IMR-90 (cell line): ENCODE measurements around the gene CYREN. TPM values are rescaled to one million over a fixed set of nuclear protein-coding genes. Genes with fewer than 3 reads are reported as not detected.

Experiments
- ATAC-seq: fragments of 200-7000 bp; cut with Tn5 transposase; 2 replicates; pipeline ENCODE4 v1.9.1; 2020; ENCODE audit warnings: low read depth, mild to moderate bottlenecking, moderate library complexity
- BruUV-seq: library from RNA; stranded (reverse); fragments of 400-500 nt; replicated peaks from 2 replicates; lab custom pipeline; 2021; lab: Mats Ljungman, UMichigan
- CTCF ChIA-PET: fragments of 300-600 bp; formaldehyde crosslinking; extraction: SDS; loops from one replicate; lab custom pipeline; 2021; ENCODE audit warnings: antibody characterized with exemption; lab: Yijun Ruan, JAX
- POLR2A ChIA-PET: fragments of 300-600 bp; sonication (Branson Sonifier 250); formaldehyde crosslinking; loops from one replicate; lab custom pipeline; 2022; ENCODE audit warnings: antibody characterized with exemption; ENCODE audit not compliant: unreplicated experiment; lab: Charles Lee
- DNase-seq: peaks from one replicate; pipeline ENCODE4 v3.0.0; 2013
- H2AFZ ChIP-seq: replicated peaks from 2 replicates; pipeline ENCODE3; 2013; ENCODE audit warnings: low read length, mild to moderate bottlenecking; ENCODE audit not compliant: poor library complexity
- H2AK5ac ChIP-seq: 2 replicates; pipeline ENCODE4 v1.6.1; 2013; ENCODE audit warnings: low read depth, low read length, inconsistent platforms
- H2AK9ac ChIP-seq: replicated peaks from 2 replicates; pipeline ENCODE3; 2013; ENCODE audit warnings: mild to moderate bottlenecking, low read depth, low read length, moderate library complexity; ENCODE audit not compliant: poor library complexity
- H2BK120ac ChIP-seq: 2 replicates; pipeline ENCODE4 v1.6.1; 2013; ENCODE audit warnings: low read depth, low read length, inconsistent platforms
- H2BK15ac ChIP-seq: 3 replicates; pipeline ENCODE4 v1.6.1; 2013; ENCODE audit warnings: low read depth, low read length, inconsistent platforms
- H2BK20ac ChIP-seq: 2 replicates; pipeline ENCODE4 v1.6.1; 2013; ENCODE audit warnings: low read depth, mild to moderate bottlenecking, inconsistent platforms, low read length, moderate library complexity
- H2BK5ac ChIP-seq: 2 replicates; pipeline ENCODE4 v1.6.1; 2013; ENCODE audit warnings: mild to moderate bottlenecking, low read depth, low read length, inconsistent platforms; ENCODE audit not compliant: poor library complexity, severe bottlenecking
- H3K14ac ChIP-seq: replicated peaks from 2 replicates; pipeline ENCODE4 v1.6.1; 2013; ENCODE audit warnings: low read depth, low read length, inconsistent platforms
- H3K18ac ChIP-seq: 2 replicates; pipeline ENCODE4 v1.6.1; 2013; ENCODE audit warnings: low read depth, low read length, control low read depth
- H3K23ac ChIP-seq: 2 replicates; pipeline ENCODE4 v1.6.1; 2013; ENCODE audit warnings: low read depth, low read length, inconsistent platforms
- H3K27ac ChIP-seq: 2 replicates; pipeline ENCODE4 v1.5.1; 2013; ENCODE audit warnings: mild to moderate bottlenecking, control low read depth, low read length; ENCODE audit not compliant: insufficient read depth
- H3K27me3 ChIP-seq: 2 replicates; pipeline ENCODE4 v1.6.1; 2013; ENCODE audit warnings: low read length; ENCODE audit not compliant: control insufficient read depth, insufficient read depth
- H3K36me3 ChIP-seq: 2 replicates; pipeline ENCODE4 v1.6.1; 2013; ENCODE audit warnings: low read length, mixed read lengths; ENCODE audit not compliant: control insufficient read depth, insufficient read depth
- H3K4ac ChIP-seq: 2 replicates; pipeline ENCODE4 v1.6.1; 2013; ENCODE audit warnings: low read depth, low read length, inconsistent platforms
- H3K4me1 ChIP-seq: 2 replicates; pipeline ENCODE4 v1.6.1; 2013; ENCODE audit warnings: low read length, mixed read lengths; ENCODE audit not compliant: control insufficient read depth, insufficient read depth
- H3K4me2 ChIP-seq: 2 replicates; pipeline ENCODE4 v1.6.1; 2013; ENCODE audit warnings: low read depth, mild to moderate bottlenecking, control low read depth, low read length, moderate library complexity
- H3K4me3 ChIP-seq: 2 replicates; pipeline ENCODE4 v1.5.1; 2013; ENCODE audit warnings: low read depth, mild to moderate bottlenecking, control low read depth, low read length, moderate library complexity; ENCODE audit not compliant: insufficient read depth
- H3K56ac ChIP-seq: 2 replicates; pipeline ENCODE4 v1.6.1; 2013; ENCODE audit warnings: low read length, inconsistent platforms; ENCODE audit not compliant: insufficient read depth; ENCODE audit errors: extremely low read depth
- H3K79me1 ChIP-seq, 2 experiments: 2 replicates each; pipeline ENCODE4 v1.6.1; 2013; ENCODE audit warnings: low read length in 2 of 2, inconsistent platforms in 1 of 2, low read depth in 1 of 2
- H3K9ac ChIP-seq: 2 replicates; pipeline ENCODE4 v1.6.1; 2013; ENCODE audit warnings: low read depth, low read length, control low read depth
- H3K9me1 ChIP-seq: 2 replicates; pipeline ENCODE4 v1.6.1; 2013; ENCODE audit warnings: low read length, inconsistent platforms; ENCODE audit not compliant: insufficient read depth
- H3K9me3 ChIP-seq: 2 replicates; pipeline ENCODE4 v1.6.1; 2013; ENCODE audit warnings: low read length; ENCODE audit not compliant: control insufficient read depth, insufficient read depth
- H4K20me1 ChIP-seq: 2 replicates; pipeline ENCODE4 v1.6.1; 2013; ENCODE audit warnings: low read length, inconsistent platforms; ENCODE audit not compliant: insufficient read depth
- H4K5ac ChIP-seq: 2 replicates; pipeline ENCODE4 v1.6.1; 2013; ENCODE audit warnings: mild to moderate bottlenecking, low read depth, low read length, control low read depth
- H4K8ac ChIP-seq, 2 experiments: 2 replicates each; pipeline ENCODE4 v1.6.1; 2013; ENCODE audit warnings: low read depth in 2 of 2, low read length in 2 of 2, control low read depth in 1 of 2, inconsistent platforms in 1 of 2
- H4K91ac ChIP-seq: 2 replicates; pipeline ENCODE4 v1.6.1; 2013; ENCODE audit warnings: low read depth, low read length, inconsistent platforms; ENCODE audit not compliant: insufficient read depth
- BHLHE40 ChIP-seq: fragments of 150-350 bp; IDR thresholded peaks from 2 replicates; pipeline ENCODE4 v1.6.1; 2016; ENCODE audit warnings: mild to moderate bottlenecking, low read depth, low read length
- CEBPB ChIP-seq: IDR thresholded peaks from 2 replicates; pipeline ENCODE4 v1.6.1; 2012; ENCODE audit warnings: low read depth, low read length, improper control_type of control experiment
- CHD1 ChIP-seq: IDR thresholded peaks from 2 replicates; pipeline ENCODE4 v1.6.1; 2012; ENCODE audit warnings: low read depth, low read length, improper control_type of control experiment
- FOS ChIP-seq: fragments of 150-350 bp; IDR thresholded peaks from 2 replicates; pipeline ENCODE4 v1.6.1; 2016; ENCODE audit warnings: low read depth, low read length
- MAFK ChIP-seq: IDR thresholded peaks from 2 replicates; pipeline ENCODE4 v1.6.1; 2012; ENCODE audit warnings: low read depth, low read length, improper control_type of control experiment
- MAZ ChIP-seq: IDR thresholded peaks from 2 replicates; pipeline ENCODE4 v1.6.1; 2012; ENCODE audit warnings: low read depth, mild to moderate bottlenecking, low read length, improper control_type of control experiment, moderate library complexity, borderline replicate concordance
- MXI1 ChIP-seq: IDR thresholded peaks from 2 replicates; pipeline ENCODE4 v1.6.1; 2012; ENCODE audit warnings: low read depth, mild to moderate bottlenecking, low read length, moderate library complexity, borderline replicate concordance
- NFE2L2 ChIP-seq: fragments of 150-350 bp; IDR thresholded peaks from 2 replicates; pipeline ENCODE4 v1.6.1; 2016; ENCODE audit warnings: low read depth, mild to moderate bottlenecking, low read length
- POLR2A ChIP-seq: IDR thresholded peaks from 2 replicates; pipeline ENCODE4 v1.6.1; 2012; ENCODE audit warnings: mild to moderate bottlenecking, low read depth, low read length
- RAD21 ChIP-seq: IDR thresholded peaks from 2 replicates; pipeline ENCODE4 v1.6.1; 2012; ENCODE audit warnings: low read length, improper control_type of control experiment
- RCOR1 ChIP-seq: IDR thresholded peaks from 2 replicates; pipeline ENCODE4 v1.6.1; 2012; ENCODE audit warnings: mild to moderate bottlenecking, low read length, improper control_type of control experiment; ENCODE audit not compliant: insufficient replicate concordance
- RFX5 ChIP-seq: IDR thresholded peaks from 2 replicates; pipeline ENCODE4 v1.8.0; 2012; ENCODE audit warnings: low read depth, mild to moderate bottlenecking, low read length, moderate library complexity
- SMC3 ChIP-seq: fragments of 150-350 bp; IDR thresholded peaks from 2 replicates; pipeline ENCODE4 v1.6.1; 2016; ENCODE audit warnings: low read depth, mild to moderate bottlenecking, antibody characterized with exemption, low read length, moderate library complexity
- WGBS, 2 experiments: methylation state at CpG; one replicate each; pipeline versions ENCODE4 v1.1.5 to v1.1.7; 2013; ENCODE audit warnings: missing lambda C conversion rate in 2 of 2; ENCODE audit not compliant: insufficient read length in 1 of 2; ENCODE audit errors: extremely low coverage in 2 of 2; 5-methylcytosine and 5-hydroxymethylcytosine counted together
- dilution Hi-C: fragments of 300-500 bp; cut with HindIII; formaldehyde crosslinking; loops from one replicate; pipeline ENCODE4 v1.14.3; 2018; ENCODE audit warnings: low sequenced_read_pairs; ENCODE audit not compliant: unreplicated experiment
- in situ Hi-C: fragments of 300-500 bp; cut with MboI; formaldehyde crosslinking; loops from 3 replicates; pipeline ENCODE4 v1.14.3; 2019; ENCODE audit warnings: low sequenced_read_pairs, inconsistent platforms, mixed read lengths
- intact Hi-C: fragments of 100-400 bp; cut with micrococcal nuclease; formaldehyde crosslinking; loops from 2 replicates; pipeline ENCODE4 v1.10.0; 2022
- polyA plus RNA-seq, 3 experiments: library from polyadenylated mRNA; depleted of rRNA; stranded (reverse); fragments of >200 nt; gene quantifications; 2 replicates each; pipeline ENCODE4 v1.2.3, GENCODE V29; 2012; ENCODE audit warnings: low replicate concordance in 1 of 3
- total RNA-seq: library from RNA; depleted of rRNA; stranded (reverse); fragments of >200 nt; gene quantifications from 2 replicates; pipeline ENCODE4 v1.2.3, GENCODE V29; 2012
- TF ChIP-seq, protein P1 (sequence below): fragments of 150-350 bp; IDR thresholded peaks from 2 replicates; pipeline ENCODE4 v1.6.1; 2017; ENCODE audit warnings: mild to moderate bottlenecking, antibody characterized with exemption, low read length, low read depth
- TF ChIP-seq, protein P2 (sequence below): fragments of 150-350 bp; IDR thresholded peaks from 2 replicates; pipeline ENCODE4 v1.6.1; 2016; ENCODE audit warnings: low read depth, mild to moderate bottlenecking, low read length, moderate library complexity, borderline replicate concordance
- TF ChIP-seq, protein P3 (sequence below): conservative IDR thresholded peaks from 2 replicates; pipeline ENCODE4 v1.5.1; 2012; ENCODE audit warnings: mild to moderate bottlenecking, low read depth, low read length, improper control_type of control experiment

Gene CYREN
- total and polyA plus RNA-seq, 2 of the 4 experiments (the other 2 are of a cell fraction), result 26.5 to 29.2 TPM

DNA sequence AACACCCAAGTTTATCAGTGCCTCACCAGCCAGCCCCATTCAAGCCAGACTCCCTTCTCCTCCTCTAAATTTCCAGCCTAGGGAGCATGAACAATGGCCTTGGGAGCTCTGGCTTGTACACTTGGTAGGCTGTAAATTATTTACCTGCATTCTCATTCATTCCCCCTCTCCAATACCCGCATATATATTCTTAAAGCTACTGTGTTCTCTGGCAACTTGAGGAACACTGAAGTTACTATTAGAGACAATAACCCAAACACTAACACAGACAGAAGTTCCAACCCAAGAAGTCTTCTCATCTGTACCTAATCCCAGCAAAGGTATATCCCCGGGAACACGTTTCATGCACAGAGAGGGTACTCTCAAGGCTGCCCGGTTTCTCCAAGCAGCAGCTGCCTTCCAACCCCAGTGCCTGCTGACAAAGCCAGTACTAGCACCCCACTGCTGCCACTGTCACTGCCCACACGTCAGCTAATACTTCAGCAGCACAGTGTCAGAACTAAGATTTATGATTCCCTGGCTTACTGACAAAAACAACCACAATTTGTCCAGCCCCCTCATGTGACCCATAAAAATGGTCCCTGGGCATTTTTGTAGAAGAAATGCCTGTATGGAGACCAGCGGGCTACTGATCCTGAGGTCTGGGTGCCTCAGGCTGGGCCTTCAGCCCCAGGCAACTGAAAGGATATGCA lies 37.7 kb upstream of the CYREN start:
- H3K27ac ChIP-seq, result no peak overlapping the region
- intact Hi-C loops, result no loop called here
- H2AK5ac ChIP-seq, result no peak overlapping the region
- H4K91ac ChIP-seq, result no peak overlapping the region
- no peak overlapping the region for H4K8ac ChIP-seq
- H3K4me2 ChIP-seq, result no peak overlapping the region
- H2BK120ac ChIP-seq, result no peak overlapping the region
- no peak overlapping the region for H2BK5ac ChIP-seq
- peaks cover 16% of the 10 kb centered on the region for H3K9me1 ChIP-seq
- H3K9ac ChIP-seq, result no peak overlapping the region
- no peak overlapping the region for H3K4me3 ChIP-seq
- H3K4ac ChIP-seq, result no peak overlapping the region
- BruUV-seq, result no TSS peak
- peaks cover 8% of the 10 kb centered on the region; the same call in 1 of the 2 replicates for H3K4me1 ChIP-seq
- peaks cover 4% of the 10 kb centered on the region; the same call in 1 of the 2 replicates for H3K36me3 ChIP-seq
- TF ChIP-seq CEBPB, result no peak
- TF ChIP-seq, protein P1, sequence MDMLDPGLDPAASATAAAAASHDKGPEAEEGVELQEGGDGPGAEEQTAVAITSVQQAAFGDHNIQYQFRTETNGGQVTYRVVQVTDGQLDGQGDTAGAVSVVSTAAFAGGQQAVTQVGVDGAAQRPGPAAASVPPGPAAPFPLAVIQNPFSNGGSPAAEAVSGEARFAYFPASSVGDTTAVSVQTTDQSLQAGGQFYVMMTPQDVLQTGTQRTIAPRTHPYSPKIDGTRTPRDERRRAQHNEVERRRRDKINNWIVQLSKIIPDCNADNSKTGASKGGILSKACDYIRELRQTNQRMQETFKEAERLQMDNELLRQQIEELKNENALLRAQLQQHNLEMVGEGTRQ, result no peak
- no peak for TF ChIP-seq BHLHE40
- TF ChIP-seq RFX5, result no peak
- TF ChIP-seq MAFK, result no peak
- TF ChIP-seq POLR2A, result no peak
- no peak for TF ChIP-seq NFE2L2
- no peak for TF ChIP-seq SMC3
- TF ChIP-seq, protein P2, sequence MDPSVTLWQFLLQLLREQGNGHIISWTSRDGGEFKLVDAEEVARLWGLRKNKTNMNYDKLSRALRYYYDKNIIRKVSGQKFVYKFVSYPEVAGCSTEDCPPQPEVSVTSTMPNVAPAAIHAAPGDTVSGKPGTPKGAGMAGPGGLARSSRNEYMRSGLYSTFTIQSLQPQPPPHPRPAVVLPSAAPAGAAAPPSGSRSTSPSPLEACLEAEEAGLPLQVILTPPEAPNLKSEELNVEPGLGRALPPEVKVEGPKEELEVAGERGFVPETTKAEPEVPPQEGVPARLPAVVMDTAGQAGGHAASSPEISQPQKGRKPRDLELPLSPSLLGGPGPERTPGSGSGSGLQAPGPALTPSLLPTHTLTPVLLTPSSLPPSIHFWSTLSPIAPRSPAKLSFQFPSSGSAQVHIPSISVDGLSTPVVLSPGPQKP, result no peak
- TF ChIP-seq MXI1, result no peak
- TF ChIP-seq RAD21, result no peak
- TF ChIP-seq, protein P3, sequence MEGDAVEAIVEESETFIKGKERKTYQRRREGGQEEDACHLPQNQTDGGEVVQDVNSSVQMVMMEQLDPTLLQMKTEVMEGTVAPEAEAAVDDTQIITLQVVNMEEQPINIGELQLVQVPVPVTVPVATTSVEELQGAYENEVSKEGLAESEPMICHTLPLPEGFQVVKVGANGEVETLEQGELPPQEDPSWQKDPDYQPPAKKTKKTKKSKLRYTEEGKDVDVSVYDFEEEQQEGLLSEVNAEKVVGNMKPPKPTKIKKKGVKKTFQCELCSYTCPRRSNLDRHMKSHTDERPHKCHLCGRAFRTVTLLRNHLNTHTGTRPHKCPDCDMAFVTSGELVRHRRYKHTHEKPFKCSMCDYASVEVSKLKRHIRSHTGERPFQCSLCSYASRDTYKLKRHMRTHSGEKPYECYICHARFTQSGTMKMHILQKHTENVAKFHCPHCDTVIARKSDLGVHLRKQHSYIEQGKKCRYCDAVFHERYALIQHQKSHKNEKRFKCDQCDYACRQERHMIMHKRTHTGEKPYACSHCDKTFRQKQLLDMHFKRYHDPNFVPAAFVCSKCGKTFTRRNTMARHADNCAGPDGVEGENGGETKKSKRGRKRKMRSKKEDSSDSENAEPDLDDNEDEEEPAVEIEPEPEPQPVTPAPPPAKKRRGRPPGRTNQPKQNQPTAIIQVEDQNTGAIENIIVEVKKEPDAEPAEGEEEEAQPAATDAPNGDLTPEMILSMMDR, result no peak
- no peak for TF ChIP-seq CHD1
- no peak for TF ChIP-seq MAZ
- TF ChIP-seq RCOR1, result no peak
- TF ChIP-seq FOS, result no peak
- POLR2A ChIA-PET, result no interaction called here
- WGBS, 2 experiments, result no CpG with 5 or more reads among the region's 6 CpGs
- H2AFZ ChIP-seq, result no peak overlapping the region
- no peak overlapping the region for H3K23ac ChIP-seq
- dilution Hi-C loops, result no loop called here
- H3K56ac ChIP-seq, result no peak overlapping the region
- H3K79me1 ChIP-seq, result peaks cover 4 to 35% of the 10 kb centered on the region in 2 experiments; a peak in 3 of 4 replicates
- no peaks in the 10 kb centered on the region for H3K9me3 ChIP-seq
- no peak overlapping the region for H2BK15ac ChIP-seq
- peak overlapping the region; percentile 47 for H2AK9ac ChIP-seq
- H4K5ac ChIP-seq, result no peak overlapping the region
- no peak overlapping the region for H2BK20ac ChIP-seq
- ATAC-seq (no peak), DNase-seq (no peak)
- H3K14ac ChIP-seq, result no peak overlapping the region
- CTCF ChIA-PET, result no interaction called here
- no peaks in the 10 kb centered on the region for H4K20me1 ChIP-seq
- in situ Hi-C loops, result no loop called here
- H3K18ac ChIP-seq, result no peak overlapping the region
- H3K27me3 ChIP-seq, result no peaks in the 10 kb centered on the region
